HFF-Myc (cell line): Measurements from ENCODE around the gene PACRG.

Experiments used
- DNase-seq: peaks from one replicate; pipeline ENCODE4 v3.0.0-alpha.2; 2011; ENCODE audit warnings: low read depth; ENCODE audit errors: extremely low read depth
- H3K4me3 ChIP-seq: replicated peaks from 2 replicates; pipeline ENCODE4 v1.5.1; 2011; ENCODE audit warnings: low read depth, mild to moderate bottlenecking, control low read depth, low read length
- CTCF ChIP-seq: IDR thresholded peaks from 2 replicates; pipeline ENCODE4 v1.5.1; 2012; ENCODE audit warnings: mild to moderate bottlenecking, low read depth, low read length, control low read depth; ENCODE audit errors: missing control alignments

The PACRG gene

GRCh38 chr6:162770136-162770535 is 42.4 kb downstream of the PACRG start:
- H3K4me3 ChIP-seq = no peak overlapping the region
- no peak for DNase-seq
- no peak for TF ChIP-seq CTCF

GRCh38 chr6:162770955-162771354 is 43.2 kb downstream of the PACRG start:
- no peak for TF ChIP-seq CTCF
- no peak for DNase-seq
- no peak overlapping the region for H3K4me3 ChIP-seq

- no peak for TF ChIP-seq CTCF
- H3K4me3 ChIP-seq = no peak overlapping the region
- DNase-seq = no peak
Observed at GRCh38 chr6:162772466-162772865, 44.7 kb downstream of the PACRG start.

- no peak for TF ChIP-seq CTCF
- no peak for DNase-seq
- no peak overlapping the region for H3K4me3 ChIP-seq
Observed at GRCh38 chr6:162773996-162774395, 46.2 kb downstream of the PACRG start.

GRCh38 chr6:162777091-162777490 is 49.3 kb downstream of the PACRG start:
- TF ChIP-seq CTCF = no peak
- H3K4me3 ChIP-seq = no peak overlapping the region
- DNase-seq = no peak

GRCh38 chr6:162778603-162779002 is 50.8 kb downstream of the PACRG start:
- no peak for TF ChIP-seq CTCF
- no peak for DNase-seq

GRCh38 chr6:162785632-162786242 is 58.0 kb downstream of the PACRG start:
- H3K4me3 ChIP-seq = no peak overlapping the region
- no peak for DNase-seq
- no peak for TF ChIP-seq CTCF

More at GRCh38 chr6:162778603-162779002, 50.8 kb downstream of the PACRG start:
- H3K4me3 ChIP-seq = no peak overlapping the region
